HL-60 (cell line): ENCODE results near the gene MAGI2.

ENCODE experiments used
- GABPA ChIP-seq: IDR thresholded peaks from 2 replicates; pipeline ENCODE4 v1.6.1; 2012; ENCODE audit warnings: low read depth
- SPI1 ChIP-seq: IDR thresholded peaks from 2 replicates; pipeline ENCODE4 v1.6.1; 2012; ENCODE audit warnings: low read depth, mild to moderate bottlenecking, borderline replicate concordance
- TF ChIP-seq, protein P1 (sequence below): IDR thresholded peaks from one replicate; pipeline ENCODE4 v1.5.1; 2011; ENCODE audit warnings: low read length, control low read depth, inconsistent platforms; ENCODE audit not compliant: insufficient read depth
- TF ChIP-seq, protein P2 (sequence below): IDR thresholded peaks from 2 replicates; pipeline ENCODE4 v1.6.1; 2012; ENCODE audit warnings: low read depth; ENCODE audit not compliant: insufficient replicate concordance

DNA sequence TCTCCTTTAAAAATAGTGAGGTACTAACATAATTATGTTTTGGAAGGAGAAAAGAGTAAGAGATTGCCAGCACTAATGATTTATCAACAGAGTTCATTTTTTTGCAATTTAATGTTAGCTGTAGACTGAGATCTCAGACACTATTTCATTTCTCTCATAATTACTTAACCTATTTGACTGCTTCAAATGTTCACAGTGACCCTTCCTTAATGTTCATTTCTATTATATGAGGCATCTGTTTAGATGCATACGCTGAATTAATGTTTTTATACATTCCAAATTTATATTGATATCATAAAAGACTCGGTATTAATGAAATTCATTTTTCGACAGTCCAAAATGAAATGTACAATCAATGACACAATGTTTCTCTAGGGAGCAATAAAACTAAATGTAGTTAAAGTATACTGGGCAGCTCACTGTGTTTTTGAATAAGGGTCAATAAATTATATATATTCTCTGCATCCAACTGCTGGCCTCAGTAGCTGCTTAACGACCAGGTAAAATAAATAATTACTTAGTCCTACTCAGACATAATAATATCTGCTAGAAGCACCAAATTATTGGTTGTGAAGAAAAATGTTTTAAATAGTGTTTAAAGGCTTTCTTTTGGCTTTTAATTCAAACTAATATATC lies 373.4 kb downstream of the MAGI2 start:
- TF ChIP-seq, protein P1, sequence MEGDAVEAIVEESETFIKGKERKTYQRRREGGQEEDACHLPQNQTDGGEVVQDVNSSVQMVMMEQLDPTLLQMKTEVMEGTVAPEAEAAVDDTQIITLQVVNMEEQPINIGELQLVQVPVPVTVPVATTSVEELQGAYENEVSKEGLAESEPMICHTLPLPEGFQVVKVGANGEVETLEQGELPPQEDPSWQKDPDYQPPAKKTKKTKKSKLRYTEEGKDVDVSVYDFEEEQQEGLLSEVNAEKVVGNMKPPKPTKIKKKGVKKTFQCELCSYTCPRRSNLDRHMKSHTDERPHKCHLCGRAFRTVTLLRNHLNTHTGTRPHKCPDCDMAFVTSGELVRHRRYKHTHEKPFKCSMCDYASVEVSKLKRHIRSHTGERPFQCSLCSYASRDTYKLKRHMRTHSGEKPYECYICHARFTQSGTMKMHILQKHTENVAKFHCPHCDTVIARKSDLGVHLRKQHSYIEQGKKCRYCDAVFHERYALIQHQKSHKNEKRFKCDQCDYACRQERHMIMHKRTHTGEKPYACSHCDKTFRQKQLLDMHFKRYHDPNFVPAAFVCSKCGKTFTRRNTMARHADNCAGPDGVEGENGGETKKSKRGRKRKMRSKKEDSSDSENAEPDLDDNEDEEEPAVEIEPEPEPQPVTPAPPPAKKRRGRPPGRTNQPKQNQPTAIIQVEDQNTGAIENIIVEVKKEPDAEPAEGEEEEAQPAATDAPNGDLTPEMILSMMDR = no peak
- TF ChIP-seq, protein P2, sequence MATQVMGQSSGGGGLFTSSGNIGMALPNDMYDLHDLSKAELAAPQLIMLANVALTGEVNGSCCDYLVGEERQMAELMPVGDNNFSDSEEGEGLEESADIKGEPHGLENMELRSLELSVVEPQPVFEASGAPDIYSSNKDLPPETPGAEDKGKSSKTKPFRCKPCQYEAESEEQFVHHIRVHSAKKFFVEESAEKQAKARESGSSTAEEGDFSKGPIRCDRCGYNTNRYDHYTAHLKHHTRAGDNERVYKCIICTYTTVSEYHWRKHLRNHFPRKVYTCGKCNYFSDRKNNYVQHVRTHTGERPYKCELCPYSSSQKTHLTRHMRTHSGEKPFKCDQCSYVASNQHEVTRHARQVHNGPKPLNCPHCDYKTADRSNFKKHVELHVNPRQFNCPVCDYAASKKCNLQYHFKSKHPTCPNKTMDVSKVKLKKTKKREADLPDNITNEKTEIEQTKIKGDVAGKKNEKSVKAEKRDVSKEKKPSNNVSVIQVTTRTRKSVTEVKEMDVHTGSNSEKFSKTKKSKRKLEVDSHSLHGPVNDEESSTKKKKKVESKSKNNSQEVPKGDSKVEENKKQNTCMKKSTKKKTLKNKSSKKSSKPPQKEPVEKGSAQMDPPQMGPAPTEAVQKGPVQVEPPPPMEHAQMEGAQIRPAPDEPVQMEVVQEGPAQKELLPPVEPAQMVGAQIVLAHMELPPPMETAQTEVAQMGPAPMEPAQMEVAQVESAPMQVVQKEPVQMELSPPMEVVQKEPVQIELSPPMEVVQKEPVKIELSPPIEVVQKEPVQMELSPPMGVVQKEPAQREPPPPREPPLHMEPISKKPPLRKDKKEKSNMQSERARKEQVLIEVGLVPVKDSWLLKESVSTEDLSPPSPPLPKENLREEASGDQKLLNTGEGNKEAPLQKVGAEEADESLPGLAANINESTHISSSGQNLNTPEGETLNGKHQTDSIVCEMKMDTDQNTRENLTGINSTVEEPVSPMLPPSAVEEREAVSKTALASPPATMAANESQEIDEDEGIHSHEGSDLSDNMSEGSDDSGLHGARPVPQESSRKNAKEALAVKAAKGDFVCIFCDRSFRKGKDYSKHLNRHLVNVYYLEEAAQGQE = no peak
- TF ChIP-seq GABPA (no peak), SPI1 (no peak)
